HG03159 (cell line): ENCODE measurements around the gene MLYCD.

ENCODE experiments used
- ATAC-seq: cut with Tn5 transposase; IDR thresholded peaks from one replicate; pipeline ENCODE4 v1.9.1; 2021; ENCODE audit warnings: mild to moderate bottlenecking, moderate library complexity; ENCODE audit not compliant: unreplicated experiment

Gene MLYCD

GRCh38 chr16:83898463-83899271 is at the start of gene MLYCD:
Gene MLYCD (plus strand): TSS chr16:83899115. CDS start chr16:83899145, 30 bp downstream.
- ATAC-seq: peak; percentile 83

- no peak for ATAC-seq
These were observed 49.5 kb upstream of the MLYCD start for GRCh38 chr16:83849421-83849820.

- no peak for ATAC-seq
These were observed 48.0 kb upstream of the MLYCD start for GRCh38 chr16:83850947-83851346.

- no peak for ATAC-seq
These were observed 47.4 kb upstream of the MLYCD start for GRCh38 chr16:83851473-83851872.

- ATAC-seq: no peak
These were observed 46.1 kb upstream of the MLYCD start for GRCh38 chr16:83852774-83853173.

- ATAC-seq: no peak
These were observed 45.1 kb upstream of the MLYCD start for GRCh38 chr16:83853834-83854233.

GRCh38 chr16:83854420-83854819 is 44.5 kb upstream of the MLYCD start:
- ATAC-seq: no peak

- ATAC-seq: no peak
These were observed 42.1 kb upstream of the MLYCD start for GRCh38 chr16:83856792-83857191.

- no peak for ATAC-seq
These were observed 39.6 kb upstream of the MLYCD start for GRCh38 chr16:83859265-83859664.

- ATAC-seq: no peak
These were observed 36.3 kb upstream of the MLYCD start for GRCh38 chr16:83862661-83863060.

GRCh38 chr16:83863682-83864081 is 35.2 kb upstream of the MLYCD start:
- ATAC-seq: no peak

GRCh38 chr16:83870830-83871229 is 28.1 kb upstream of the MLYCD start:
- no peak for ATAC-seq

GRCh38 chr16:83878838-83879237 is 20.1 kb upstream of the MLYCD start:
- no peak for ATAC-seq

- no peak for ATAC-seq
These were observed 16.6 kb upstream of the MLYCD start for GRCh38 chr16:83882163-83882885.

- ATAC-seq: no peak
These were observed 12.5 kb upstream of the MLYCD start for GRCh38 chr16:83886199-83886971.

- no peak for ATAC-seq
These were observed 11.8 kb upstream of the MLYCD start for GRCh38 chr16:83887080-83887479.

- ATAC-seq: no peak
These were observed 11.4 kb upstream of the MLYCD start for GRCh38 chr16:83887564-83887963.

GRCh38 chr16:83888672-83889044 is 10.3 kb upstream of the MLYCD start:
- no peak for ATAC-seq

GRCh38 chr16:83890359-83890758 is 8.6 kb upstream of the MLYCD start:
- no peak for ATAC-seq

- no peak for ATAC-seq
These were observed 7.2 kb upstream of the MLYCD start for GRCh38 chr16:83891742-83892141.

GRCh38 chr16:83895243-83895642 is 3.7 kb upstream of the MLYCD start:
- no peak for ATAC-seq

- no peak for ATAC-seq
These were observed 3.0 kb upstream of the MLYCD start for GRCh38 chr16:83895942-83896341.
